DOHH2 (cell line): ENCODE measurements around the gene TMPRSS13.

Experiments
- H3F3A ChIP-seq: fragments of 200-600 bp; sonication (generic), shearing (Covaris generic); 2 replicates; pipeline ENCODE4 v1.6.0; 2016; ENCODE audit warnings: antibody characterized with exemption, mild to moderate bottlenecking; ENCODE audit not compliant: control insufficient read depth, insufficient read depth
- H3K27ac ChIP-seq: fragments of 200-600 bp; sonication (generic); 2 replicates; pipeline ENCODE4 v1.5.1; 2014; ENCODE audit warnings: low read depth, mild to moderate bottlenecking, low read length, moderate library complexity
- H3K27me3 ChIP-seq: fragments of 200-600 bp; sonication (generic); 2 replicates; pipeline ENCODE4 v1.6.1; 2014; ENCODE audit warnings: mild to moderate bottlenecking, low read length, mixed read lengths; ENCODE audit not compliant: control insufficient read depth
- H3K36me3 ChIP-seq: fragments of 200-600 bp; sonication (generic); 2 replicates; pipeline ENCODE4 v1.6.1; 2014; ENCODE audit warnings: mild to moderate bottlenecking, low read length, moderate library complexity, mixed read lengths; ENCODE audit not compliant: control insufficient read depth
- H3K4me1 ChIP-seq: fragments of 200-600 bp; sonication (generic); 2 replicates; pipeline ENCODE4 v1.6.1; 2014; ENCODE audit warnings: mild to moderate bottlenecking, low read length, mixed read lengths; ENCODE audit not compliant: control insufficient read depth
- H3K4me2 ChIP-seq: fragments of 200-600 bp; sonication (generic); 2 replicates; pipeline ENCODE4 v1.6.0; 2014; ENCODE audit warnings: mild to moderate bottlenecking, low read length, moderate library complexity
- H3K4me3 ChIP-seq: fragments of 200-600 bp; sonication (generic); 2 replicates; pipeline ENCODE4 v1.5.1; 2014; ENCODE audit warnings: mild to moderate bottlenecking, low read length, mixed read lengths
- H3K79me2 ChIP-seq: fragments of 200-600 bp; sonication (generic); 2 replicates; pipeline ENCODE4 v1.6.1; 2014; ENCODE audit warnings: mild to moderate bottlenecking, low read length, mixed read lengths; ENCODE audit not compliant: control insufficient read depth
- H3K9me2 ChIP-seq: fragments of 200-600 bp; sonication (generic); replicated peaks from 2 replicates; pipeline ENCODE4 v1.6.1; 2014; ENCODE audit warnings: mild to moderate bottlenecking, low read length, mixed read lengths; ENCODE audit not compliant: control insufficient read depth
- H3K9me3 ChIP-seq: fragments of 200-600 bp; sonication (generic); 2 replicates; pipeline ENCODE4 v1.6.1; 2014; ENCODE audit warnings: antibody characterized with exemption, low read length, mixed read lengths; ENCODE audit not compliant: control insufficient read depth, insufficient read depth
- H4K20me1 ChIP-seq: fragments of 200-600 bp; sonication (generic); 2 replicates; pipeline ENCODE4 v1.6.0; 2014; ENCODE audit warnings: low read depth, mild to moderate bottlenecking, antibody characterized with exemption, low read length, moderate library complexity; ENCODE audit not compliant: control insufficient read depth, insufficient read depth
- EZH2phosphoT487 ChIP-seq: fragments of 200-600 bp; sonication (generic); IDR thresholded peaks from 2 replicates; pipeline ENCODE4 v1.6.1; 2017; ENCODE audit warnings: borderline replicate concordance, mild to moderate bottlenecking, antibody characterized with exemption, low read length, moderate library complexity, mixed read lengths
- TF ChIP-seq, protein P1 (sequence below): fragments of 200-600 bp; sonication (generic); IDR thresholded peaks from one replicate; pipeline ENCODE4 v1.5.1; 2014; ENCODE audit warnings: antibody characterized with exemption, mild to moderate bottlenecking, low read depth, low read length; ENCODE audit not compliant: poor library complexity, severe bottlenecking

Gene TMPRSS13

GRCh38 chr11:117977029-117977428, 47.8 kb upstream of the TMPRSS13 start:
- Histone ChIP-seq H3K9me2 (no peaks in the 10 kb centered on the region), H4K20me1 (no peaks in the 10 kb centered on the region), H3K36me3 (peaks cover 8% of the 10 kb centered on the region; the same call in 1 of the 2 replicates), H3K4me3 (no peak overlapping the region), H3K27ac (no peak overlapping the region), H3K79me2 (no peaks in the 10 kb centered on the region), H3F3A (peaks cover 4% of the 10 kb centered on the region), H3K9me3 (no peaks in the 10 kb centered on the region), H3K27me3 (no peaks in the 10 kb centered on the region), H3K4me1 (peaks cover 42% of the 10 kb centered on the region), H3K4me2 (peak overlapping the region; percentile 16; the same call in 1 of the 2 replicates)
- TF ChIP-seq, protein P1, sequence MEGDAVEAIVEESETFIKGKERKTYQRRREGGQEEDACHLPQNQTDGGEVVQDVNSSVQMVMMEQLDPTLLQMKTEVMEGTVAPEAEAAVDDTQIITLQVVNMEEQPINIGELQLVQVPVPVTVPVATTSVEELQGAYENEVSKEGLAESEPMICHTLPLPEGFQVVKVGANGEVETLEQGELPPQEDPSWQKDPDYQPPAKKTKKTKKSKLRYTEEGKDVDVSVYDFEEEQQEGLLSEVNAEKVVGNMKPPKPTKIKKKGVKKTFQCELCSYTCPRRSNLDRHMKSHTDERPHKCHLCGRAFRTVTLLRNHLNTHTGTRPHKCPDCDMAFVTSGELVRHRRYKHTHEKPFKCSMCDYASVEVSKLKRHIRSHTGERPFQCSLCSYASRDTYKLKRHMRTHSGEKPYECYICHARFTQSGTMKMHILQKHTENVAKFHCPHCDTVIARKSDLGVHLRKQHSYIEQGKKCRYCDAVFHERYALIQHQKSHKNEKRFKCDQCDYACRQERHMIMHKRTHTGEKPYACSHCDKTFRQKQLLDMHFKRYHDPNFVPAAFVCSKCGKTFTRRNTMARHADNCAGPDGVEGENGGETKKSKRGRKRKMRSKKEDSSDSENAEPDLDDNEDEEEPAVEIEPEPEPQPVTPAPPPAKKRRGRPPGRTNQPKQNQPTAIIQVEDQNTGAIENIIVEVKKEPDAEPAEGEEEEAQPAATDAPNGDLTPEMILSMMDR = no peak
- TF ChIP-seq EZH2phosphoT487 = no peak

DNA sequence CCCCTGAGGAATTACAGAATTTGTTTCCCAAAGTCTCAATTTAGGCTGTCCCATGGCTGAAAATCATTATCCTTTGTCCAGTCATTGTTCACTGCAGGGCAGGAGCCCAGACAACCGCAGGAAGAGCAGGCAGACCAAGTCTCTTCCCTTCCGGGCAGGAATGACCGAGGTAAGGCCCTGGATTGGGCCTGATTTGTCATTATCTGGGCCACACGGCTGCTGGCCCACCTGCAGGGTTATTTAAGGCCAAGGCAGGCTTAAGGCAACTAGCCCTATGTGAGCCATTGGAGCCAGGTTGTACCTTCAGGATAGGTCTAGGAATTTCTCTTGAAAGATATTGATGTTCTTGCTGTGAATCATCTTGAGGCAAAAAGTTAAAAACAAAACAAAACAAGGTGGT, 47.2 kb upstream of the TMPRSS13 start:
- Histone ChIP-seq H3K9me3 (no peaks in the 10 kb centered on the region), H3F3A (peaks cover 4% of the 10 kb centered on the region), H3K9me2 (no peaks in the 10 kb centered on the region), H4K20me1 (no peaks in the 10 kb centered on the region), H3K27ac (no peak overlapping the region), H3K27me3 (no peaks in the 10 kb centered on the region), H3K79me2 (no peaks in the 10 kb centered on the region), H3K36me3 (peaks cover 8% of the 10 kb centered on the region; the same call in 1 of the 2 replicates), H3K4me1 (peaks cover 42% of the 10 kb centered on the region), H3K4me2 (no peak overlapping the region), H3K4me3 (no peak overlapping the region)
- TF ChIP-seq, protein P1 = no peak
- TF ChIP-seq EZH2phosphoT487 = no peak

DNA sequence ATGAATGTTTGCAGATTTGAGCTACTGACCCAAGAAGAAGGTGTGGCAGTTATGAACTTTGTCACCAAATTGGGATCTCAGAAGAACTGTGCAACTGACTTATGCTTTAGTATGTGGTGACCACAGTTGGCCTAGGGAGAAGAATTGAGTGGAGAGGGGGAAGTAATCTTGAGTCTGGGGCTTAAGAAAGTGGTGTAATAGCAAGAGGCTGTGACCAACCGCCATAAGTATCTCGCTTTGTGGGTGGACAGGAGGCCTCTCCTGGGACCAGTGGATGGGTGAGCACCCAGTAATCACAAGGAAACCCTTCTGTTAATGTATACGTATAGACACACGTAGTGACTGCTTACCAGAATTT, 44.3 kb upstream of the TMPRSS13 start:
- Histone ChIP-seq H3K4me3 (no peak overlapping the region), H4K20me1 (no peaks in the 10 kb centered on the region), H3K4me2 (no peak overlapping the region), H3K27me3 (no peaks in the 10 kb centered on the region), H3K4me1 (peaks cover 35% of the 10 kb centered on the region), H3F3A (no peaks in the 10 kb centered on the region), H3K9me2 (no peaks in the 10 kb centered on the region), H3K36me3 (peaks cover 8% of the 10 kb centered on the region; the same call in 1 of the 2 replicates), H3K9me3 (no peaks in the 10 kb centered on the region), H3K27ac (no peak overlapping the region), H3K79me2 (no peaks in the 10 kb centered on the region)
- TF ChIP-seq, protein P1 = no peak
- no peak for TF ChIP-seq EZH2phosphoT487
